Ovary (tissue), 9 donors: Measurements from ENCODE around the gene CDC14A. TPM values are rescaled to one million over a fixed set of nuclear protein-coding genes. Genes with fewer than 3 reads are reported as not detected.
A peak's percentile ranks its signal among the peaks of the same experiment; 100 is the strongest.

Experiments used
- DNase-seq, 5 donors: peaks; one replicate each; pipeline ENCODE4 v3.0.0-alpha.2; 2019 to 2020
- H3K27ac ChIP-seq, 2 donors: fragments of 200-600 bp; one replicate each; pipeline versions ENCODE4 v1.5.1 to v1.8.0; 2019 to 2022
- H3K27me3 ChIP-seq: fragments of 200-600 bp; one replicate; pipeline ENCODE4 v1.8.0; 2022
- H3K36me3 ChIP-seq: fragments of 200-600 bp; sonication (generic); one replicate; pipeline ENCODE4 v1.5.1; 2019
- H3K4me1 ChIP-seq: one replicate; pipeline ENCODE4 v1.8.1; 2013; ENCODE audit warnings: mild to moderate bottlenecking, moderate library complexity; ENCODE audit not compliant: insufficient read depth
- H3K4me3 ChIP-seq: fragments of 200-600 bp; sonication (generic); one replicate; pipeline ENCODE4 v1.5.1; 2017
- H3K9me3 ChIP-seq, 2 donors: fragments of 200-600 bp in 1 of 2; sonication (generic) in 1 of 2; one replicate each; pipeline versions ENCODE4 v1.5.1 to v1.8.1; 2013 to 2019; ENCODE audit warnings: mild to moderate bottlenecking in 1 of 2, moderate library complexity in 1 of 2
- EP300 ChIP-seq: sonication (generic); formaldehyde crosslinking; IDR thresholded peaks from one replicate; pipeline ENCODE4 v1.6.1; 2017; ENCODE audit warnings: antibody characterized with exemption
- POLR2A ChIP-seq: fragments of 450-650 bp; IDR thresholded peaks from one replicate; pipeline ENCODE4 v1.6.1; 2017; ENCODE audit warnings: antibody characterized with exemption, mild to moderate bottlenecking, moderate library complexity
- WGBS, 3 donors: extraction: QIAGEN DNeasy Blood & Tissue Kit in 1 of 3; methylation state at CpG; one replicate each; pipeline versions ENCODE4 v1.1.5 to v1.1.7; 2013 to 2017; 5-methylcytosine and 5-hydroxymethylcytosine counted together
- intact Hi-C, 4 donors: fragments of 100-400 bp; cut with DNase I; formaldehyde crosslinking; loops; one replicate each; pipeline versions ENCODE4 v1.11.0 to v1.15.1; 2022 to 2023
- polyA plus RNA-seq, 2 donors: library from polyadenylated mRNA; stranded (reverse); fragments of 200-250 nt in 1 of 2; fragments of 350-450 nt in 1 of 2; fragmentation: Illumina TruSeq in 1 of 2; extraction: RNeasy Lipid Tissue Mini Kit (QIAGEN cat#74804) in 1 of 2; gene quantifications; one replicate each; pipeline ENCODE4 v1.2.3, GENCODE V29; 2013 to 2014
- total RNA-seq, 7 donors: library from RNA; depleted of rRNA in 2 of 7; stranded (reverse); fragments of >200 nt in 2 of 7; fragmentation: NEBNext Ultra II Directional in 3 of 7; extraction: Animal tissue kit (Norgen Biotek cat#: 25700) in 3 of 7; gene quantifications; one replicate each; pipeline versions ENCODE4 v1.1.0 to v1.2.4, GENCODE V29; 2016 to 2023
- TF ChIP-seq, protein P1 (sequence below), 3 donors: fragments of 450-650 bp in 2 of 3; fragments of 200-600 bp in 1 of 3; IDR thresholded peaks; one replicate each; pipeline versions ENCODE4 v1.5.1 to v1.8.0; 2016 to 2022; ENCODE audit warnings: antibody characterized with exemption in 3 of 3, mild to moderate bottlenecking in 1 of 3
- donor health status: DM: no; HTN: no; CAD: no; lungs with moderate emphysema.
- donor health status: DM: no; HTN: no; CAD: no.
- donor health status: Bipolar disorder and iron deficiency.
- donor health status: DM: yes; HTN: yes; CAD: no.
- donor health status: DM: no; HTN: no; CAD: no.
- donor health status: DM: yes; HTN: yes; CAD: no.

Gene CDC14A
- total and polyA plus RNA-seq, 9 donors = 4.6 to 47.4 (median 8.6) TPM

DNA sequence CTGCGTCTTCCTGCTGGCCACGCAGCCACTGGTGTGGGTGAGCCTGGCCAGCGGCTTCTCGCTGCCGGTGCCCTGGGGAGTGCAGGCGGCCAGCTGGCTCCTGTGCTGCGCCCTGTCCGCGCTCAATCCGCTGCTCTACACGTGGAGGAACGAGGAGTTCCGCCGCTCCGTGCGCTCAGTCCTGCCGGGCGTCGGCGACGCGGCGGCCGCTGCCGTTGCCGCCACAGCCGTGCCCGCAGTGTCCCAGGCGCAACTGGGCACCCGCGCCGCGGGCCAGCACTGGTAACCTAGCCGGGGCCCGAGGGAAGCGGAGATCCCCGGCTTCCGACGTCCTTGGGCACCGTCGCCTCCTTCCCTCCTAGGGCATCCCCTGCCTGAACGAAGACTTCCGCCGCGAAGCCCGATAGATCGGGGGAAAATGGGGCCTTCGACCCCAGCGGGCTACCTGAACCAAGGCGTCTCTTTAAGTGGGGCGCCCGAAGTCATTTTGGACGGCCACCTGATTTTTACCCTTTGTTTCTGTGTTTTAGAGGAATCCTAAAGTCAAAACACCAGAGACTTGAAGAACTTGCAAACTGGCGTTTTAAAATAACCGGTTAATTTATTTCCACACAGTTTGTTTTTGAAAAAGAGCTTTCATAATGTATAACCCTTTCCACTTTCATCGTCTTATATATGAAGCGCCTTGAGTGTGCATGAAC is 187.7 kb downstream of the CDC14A start:
- Histone ChIP-seq H3K36me3 (no peaks in the 10 kb centered on the region), H3K27me3 (no peaks in the 10 kb centered on the region), H3K27ac (no peak overlapping the region), H3K4me3 (peak overlapping the region; percentile 21), H3K4me1 (peaks cover 6% of the 10 kb centered on the region), H3K9me3 (no peaks in the 10 kb centered on the region)
- 11 to 22% (median 11%) methylated on average over 29 to 57 of the region's 57 CpGs for WGBS, 3 donors
- intact Hi-C loops = loop anchor here in 1 of 4 donors (10.0 kb wide), 1 partner anchor 45 kb away; no protein-coding TSS in a partner anchor
- TF ChIP-seq POLR2A = no peak
- no peak for TF ChIP-seq EP300
- TF ChIP-seq, protein P1, sequence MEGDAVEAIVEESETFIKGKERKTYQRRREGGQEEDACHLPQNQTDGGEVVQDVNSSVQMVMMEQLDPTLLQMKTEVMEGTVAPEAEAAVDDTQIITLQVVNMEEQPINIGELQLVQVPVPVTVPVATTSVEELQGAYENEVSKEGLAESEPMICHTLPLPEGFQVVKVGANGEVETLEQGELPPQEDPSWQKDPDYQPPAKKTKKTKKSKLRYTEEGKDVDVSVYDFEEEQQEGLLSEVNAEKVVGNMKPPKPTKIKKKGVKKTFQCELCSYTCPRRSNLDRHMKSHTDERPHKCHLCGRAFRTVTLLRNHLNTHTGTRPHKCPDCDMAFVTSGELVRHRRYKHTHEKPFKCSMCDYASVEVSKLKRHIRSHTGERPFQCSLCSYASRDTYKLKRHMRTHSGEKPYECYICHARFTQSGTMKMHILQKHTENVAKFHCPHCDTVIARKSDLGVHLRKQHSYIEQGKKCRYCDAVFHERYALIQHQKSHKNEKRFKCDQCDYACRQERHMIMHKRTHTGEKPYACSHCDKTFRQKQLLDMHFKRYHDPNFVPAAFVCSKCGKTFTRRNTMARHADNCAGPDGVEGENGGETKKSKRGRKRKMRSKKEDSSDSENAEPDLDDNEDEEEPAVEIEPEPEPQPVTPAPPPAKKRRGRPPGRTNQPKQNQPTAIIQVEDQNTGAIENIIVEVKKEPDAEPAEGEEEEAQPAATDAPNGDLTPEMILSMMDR (IDR thresholded peaks at IDR 0.05) = no peak
- peak in 3 of 5 donors; percentile 27 to 56 (median 32) for DNase-seq

- no peak for DNase-seq
- intact Hi-C loops = no loop called here
- 90 to 96% (median 92%) methylated on average over 2 of the region's 2 CpGs for WGBS, 3 donors
These were observed 190.0 kb downstream of the CDC14A start for GRCh38 chr1:100542285-100542684.

GRCh38 chr1:100543640-100544039 is 191.3 kb downstream of the CDC14A start:
- Histone ChIP-seq H3K27me3 (no peaks in the 10 kb centered on the region), H3K9me3 (no peaks in the 10 kb centered on the region), H3K4me1 (peaks cover 6% of the 10 kb centered on the region), H3K4me3 (no peak overlapping the region), H3K36me3 (no peaks in the 10 kb centered on the region), H3K27ac (no peak overlapping the region)
- 89 to 93% (median 90%) methylated on average over 2 of the region's 2 CpGs for WGBS, 3 donors
- no peak for DNase-seq
- TF ChIP-seq POLR2A = no peak
- TF ChIP-seq, protein P1 (IDR thresholded peaks at IDR 0.05) = no peak
- no peak for TF ChIP-seq EP300
- intact Hi-C loops = no loop called here

More at GRCh38 chr1:100542285-100542684, 190.0 kb downstream of the CDC14A start:
- Histone ChIP-seq H3K4me1 (peaks cover 6% of the 10 kb centered on the region), H3K4me3 (no peak overlapping the region), H3K27ac (no peak overlapping the region), H3K9me3 (no peaks in the 10 kb centered on the region), H3K27me3 (no peaks in the 10 kb centered on the region), H3K36me3 (no peaks in the 10 kb centered on the region)
- TF ChIP-seq POLR2A (no peak), EP300 (no peak)
- TF ChIP-seq, protein P1 (IDR thresholded peaks at IDR 0.05) = no peak

- WGBS, 3 donors = 96 to 98% (median 97%) methylated on average over 4 of the region's 4 CpGs
- no peaks in the 10 kb centered on the region for H3K9me3 ChIP-seq
- DNase-seq = no peak
- H3K27me3 ChIP-seq = no peaks in the 10 kb centered on the region
- no peak for TF ChIP-seq EP300
- TF ChIP-seq POLR2A = no peak
- TF ChIP-seq, protein P1 (IDR thresholded peaks at IDR 0.05) = no peak
- no peaks in the 10 kb centered on the region for H3K36me3 ChIP-seq
- no peak overlapping the region for H3K27ac ChIP-seq
- no peaks in the 10 kb centered on the region for H3K4me1 ChIP-seq
- H3K4me3 ChIP-seq = no peak overlapping the region
- intact Hi-C loops = no loop called here
These were observed 192.5 kb downstream of the CDC14A start for GRCh38 chr1:100544791-100545190.
